ENCODE results near the gene STX2. TPM values are rescaled to one million over a fixed set of nuclear protein-coding genes. Genes with fewer than 3 reads are reported as not detected.

The STX2 gene
- total and polyA plus RNA-seq, 2 experiments from 2014 or later = 16.4 to 35.4 TPM

- ATAC-seq (no peak), DNase-seq (ENCODE audit: low spot score) (no peak)
- Mint-ChIP-seq H3K27me3 (ENCODE audit: insufficient read depth, low read depth, poor library complexity) (peaks cover 21% of the 10 kb centered on the region), H3K36me3 (ENCODE audit: low read depth) (peaks cover 16% of the 10 kb centered on the region), H3K4me3 (no peak overlapping the region), H3K4me1 (peaks cover 19% of the 10 kb centered on the region), H3K9me3 (peaks cover 25% of the 10 kb centered on the region), H3K27ac (no peak overlapping the region)
- Histone ChIP-seq H3K27ac (ENCODE audit: low read depth) (no peak overlapping the region), H4K20me1 (replicated peaks; ENCODE audit: insufficient read depth) (no peaks in the 10 kb centered on the region), H3K4me3 (no peak overlapping the region), H3K79me2 (replicated peaks; ENCODE audit: insufficient read depth) (no peaks in the 10 kb centered on the region), H2AFZ (no peak overlapping the region), H3F3A (replicated peaks; ENCODE audit: low read depth) (peaks cover 6% of the 10 kb centered on the region; the same call in 1 of the 2 replicates), H3K27me3 (ENCODE audit: insufficient read depth) (no peaks in the 10 kb centered on the region), H3K4me2 (no peak overlapping the region), H3K36me3 (ENCODE audit: insufficient read depth) (no peaks in the 10 kb centered on the region), H3K4me1 (ENCODE audit: insufficient read depth) (peaks cover 10% of the 10 kb centered on the region), H3K9me2 (ENCODE audit: insufficient read depth) (no peaks in the 10 kb centered on the region)
- TF ChIP-seq POLR2AphosphoS5 (IDR thresholded peaks at IDR 0.05; ENCODE audit: low read depth) (no peak), STAT1 (IDR thresholded peaks at IDR 0.05; ENCODE audit: unreplicated experiment) (no peak)
Observed at GRCh38 chr12:130856088-130856487, 17.0 kb upstream of the STX2 start.

DNA sequence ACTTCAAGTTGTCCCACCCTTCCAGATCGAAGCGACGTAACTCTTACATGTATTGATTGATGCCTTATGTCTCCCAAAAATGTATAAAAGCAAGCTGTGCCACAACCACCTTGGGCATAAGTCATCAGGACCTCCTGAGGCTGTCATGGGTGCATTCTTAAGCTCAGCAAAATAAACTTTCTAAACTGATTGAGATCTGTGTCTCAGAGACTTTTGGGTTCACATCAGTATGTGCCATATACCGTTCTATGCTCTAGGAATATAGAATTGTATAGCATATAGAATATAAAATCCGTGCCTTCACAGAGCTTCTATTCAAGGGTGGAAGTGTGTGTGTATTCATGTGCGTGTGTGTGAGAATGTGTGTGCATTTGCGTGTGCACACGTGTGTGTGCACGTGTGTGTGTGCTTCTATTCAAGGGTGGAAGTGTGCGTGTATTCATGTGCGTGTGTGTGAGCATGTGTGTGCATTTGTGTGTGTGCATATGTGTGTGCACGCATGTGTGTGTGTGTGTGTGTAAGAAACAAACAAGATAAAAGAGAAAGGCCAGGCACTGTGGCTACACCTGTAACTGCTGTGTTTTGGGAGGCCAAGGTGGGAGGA lies 11.5 kb upstream of the STX2 start:
- Mint-ChIP-seq H3K4me1 (peaks cover 36% of the 10 kb centered on the region), H3K36me3 (ENCODE audit: low read depth) (peaks cover 16% of the 10 kb centered on the region; the same call in 2 of the 3 replicates), H3K4me3 (peak overlapping the region; percentile 53), H3K9me3 (peaks cover 24% of the 10 kb centered on the region), H3K27me3 (ENCODE audit: insufficient read depth, low read depth, poor library complexity) (peaks cover 24% of the 10 kb centered on the region), H3K27ac (peak overlapping the region; percentile 98)
- no peaks in the 10 kb centered on the region for H4K20me1 ChIP-seq (replicated peaks; ENCODE audit: insufficient read depth)
- H3K36me3 ChIP-seq (ENCODE audit: insufficient read depth) = no peaks in the 10 kb centered on the region
- H3K79me2 ChIP-seq (replicated peaks; ENCODE audit: insufficient read depth) = no peaks in the 10 kb centered on the region
- ATAC-seq (no peak), DNase-seq (ENCODE audit: low spot score) (no peak)
- peaks cover 6% of the 10 kb centered on the region; the same call in 1 of the 2 replicates for H3F3A ChIP-seq (replicated peaks; ENCODE audit: low read depth)
- H2AFZ ChIP-seq = no peak overlapping the region
- peak overlapping the region; percentile 24; the same call in 1 of the 2 replicates for H3K4me3 ChIP-seq
- peak overlapping the region; percentile 95 for H3K27ac ChIP-seq (ENCODE audit: low read depth)
- no peaks in the 10 kb centered on the region for H3K9me2 ChIP-seq (ENCODE audit: insufficient read depth)
- peaks cover 14% of the 10 kb centered on the region for H3K4me1 ChIP-seq (ENCODE audit: insufficient read depth)
- peak overlapping the region; percentile 45 for H3K4me2 ChIP-seq
- no peaks in the 10 kb centered on the region for H3K27me3 ChIP-seq (ENCODE audit: insufficient read depth)
- TF ChIP-seq, protein P1, sequence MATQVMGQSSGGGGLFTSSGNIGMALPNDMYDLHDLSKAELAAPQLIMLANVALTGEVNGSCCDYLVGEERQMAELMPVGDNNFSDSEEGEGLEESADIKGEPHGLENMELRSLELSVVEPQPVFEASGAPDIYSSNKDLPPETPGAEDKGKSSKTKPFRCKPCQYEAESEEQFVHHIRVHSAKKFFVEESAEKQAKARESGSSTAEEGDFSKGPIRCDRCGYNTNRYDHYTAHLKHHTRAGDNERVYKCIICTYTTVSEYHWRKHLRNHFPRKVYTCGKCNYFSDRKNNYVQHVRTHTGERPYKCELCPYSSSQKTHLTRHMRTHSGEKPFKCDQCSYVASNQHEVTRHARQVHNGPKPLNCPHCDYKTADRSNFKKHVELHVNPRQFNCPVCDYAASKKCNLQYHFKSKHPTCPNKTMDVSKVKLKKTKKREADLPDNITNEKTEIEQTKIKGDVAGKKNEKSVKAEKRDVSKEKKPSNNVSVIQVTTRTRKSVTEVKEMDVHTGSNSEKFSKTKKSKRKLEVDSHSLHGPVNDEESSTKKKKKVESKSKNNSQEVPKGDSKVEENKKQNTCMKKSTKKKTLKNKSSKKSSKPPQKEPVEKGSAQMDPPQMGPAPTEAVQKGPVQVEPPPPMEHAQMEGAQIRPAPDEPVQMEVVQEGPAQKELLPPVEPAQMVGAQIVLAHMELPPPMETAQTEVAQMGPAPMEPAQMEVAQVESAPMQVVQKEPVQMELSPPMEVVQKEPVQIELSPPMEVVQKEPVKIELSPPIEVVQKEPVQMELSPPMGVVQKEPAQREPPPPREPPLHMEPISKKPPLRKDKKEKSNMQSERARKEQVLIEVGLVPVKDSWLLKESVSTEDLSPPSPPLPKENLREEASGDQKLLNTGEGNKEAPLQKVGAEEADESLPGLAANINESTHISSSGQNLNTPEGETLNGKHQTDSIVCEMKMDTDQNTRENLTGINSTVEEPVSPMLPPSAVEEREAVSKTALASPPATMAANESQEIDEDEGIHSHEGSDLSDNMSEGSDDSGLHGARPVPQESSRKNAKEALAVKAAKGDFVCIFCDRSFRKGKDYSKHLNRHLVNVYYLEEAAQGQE (IDR thresholded peaks at IDR 0.05; ENCODE audit: unreplicated experiment) = no peak
- no peak for TF ChIP-seq JUNB (IDR thresholded peaks at IDR 0.05; ENCODE audit: unreplicated experiment)
- TF ChIP-seq STAT1 (IDR thresholded peaks at IDR 0.05; ENCODE audit: unreplicated experiment) = no peak
- TF ChIP-seq ZNF331 (CRISPR knock-in tag; IDR thresholded peaks at IDR 0.05; ENCODE audit: low read depth) = no peak
- TF ChIP-seq EZH2 (IDR thresholded peaks at IDR 0.05; ENCODE audit: low read depth, unreplicated experiment) = no peak
- no peak for TF ChIP-seq ZNF114 (CRISPR knock-in tag; IDR thresholded peaks at IDR 0.05)
- no peak for TF ChIP-seq POLR2AphosphoS5 (IDR thresholded peaks at IDR 0.05; ENCODE audit: low read depth)
- TF ChIP-seq ZNF462 (CRISPR knock-in tag; IDR thresholded peaks at IDR 0.05) = no peak
- TF ChIP-seq NANOG (IDR thresholded peaks at IDR 0.05; ENCODE audit: borderline replicate concordance) = no peak
- no peak for TF ChIP-seq ETS1 (IDR thresholded peaks at IDR 0.05)
- no peak for TF ChIP-seq CREB1 (CRISPR knock-in tag; IDR thresholded peaks at IDR 0.05; ENCODE audit: low read depth)

Measured in GM23338 (cell line).